SK-N-SH treated with all-trans-retinoic acid at 6 μM for 48 hours (cell line): ENCODE data around the gene LAMA5.

ENCODE experiments used
- ATAC-seq: fragments of 200-7000 bp; cut with Tn5 transposase; 3 replicates; pipeline ENCODE4 v1.9.1; 2020; ENCODE audit warnings: mild to moderate bottlenecking, moderate library complexity
- ARNTL ChIP-seq: fragments of 450-650 bp; formaldehyde crosslinking; IDR thresholded peaks from 2 replicates; pipeline ENCODE4 v1.5.0; 2020; ENCODE audit warnings: low read depth, mild to moderate bottlenecking, moderate library complexity, borderline replicate concordance
- BACH2 ChIP-seq: fragments of 250-450 bp; sonication (Bioruptor Pico); IDR thresholded peaks from 2 replicates; pipeline ENCODE4 v1.9.0; 2021; ENCODE audit warnings: mild to moderate bottlenecking, borderline replicate concordance
- ESRRG ChIP-seq: fragments of 250-450 bp; sonication (Bioruptor Pico); IDR thresholded peaks from 2 replicates; pipeline ENCODE4 v1.6.1; 2021; ENCODE audit warnings: mild to moderate bottlenecking
- ISL1 ChIP-seq: fragments of 250-450 bp; sonication (Bioruptor Pico); IDR thresholded peaks from 2 replicates; pipeline ENCODE4 v2.1.2; 2022; ENCODE audit warnings: mild to moderate bottlenecking, moderate library complexity
- OSR1 ChIP-seq: fragments of 250-450 bp; sonication (Bioruptor Pico); IDR thresholded peaks from 2 replicates; pipeline ENCODE4 v1.8.0; 2022; ENCODE audit warnings: moderate library complexity, mild to moderate bottlenecking, inconsistent platforms
- POU6F1 ChIP-seq: fragments of 250-450 bp; sonication (Bioruptor Pico); IDR thresholded peaks from 2 replicates; pipeline ENCODE4 v1.8.0; 2021; ENCODE audit warnings: low read depth, mild to moderate bottlenecking, moderate library complexity, borderline replicate concordance
- PPARA ChIP-seq: fragments of 250-450 bp; sonication (Bioruptor Pico); IDR thresholded peaks from 2 replicates; pipeline ENCODE4 v1.5.0; 2020; ENCODE audit warnings: mild to moderate bottlenecking, borderline replicate concordance
- RARB ChIP-seq: fragments of 250-450 bp; sonication (Bioruptor Pico); IDR thresholded peaks from 2 replicates; pipeline ENCODE4 v1.8.0; 2021; ENCODE audit warnings: mild to moderate bottlenecking, moderate library complexity
- SNAI2 ChIP-seq: fragments of 250-450 bp; sonication (Bioruptor Pico); IDR thresholded peaks from 2 replicates; pipeline ENCODE4 v1.5.0; 2020; ENCODE audit warnings: mild to moderate bottlenecking, moderate library complexity
- TCF4 ChIP-seq: fragments of 250-450 bp; sonication (Bioruptor Pico); IDR thresholded peaks from 2 replicates; pipeline ENCODE4 v1.8.0; 2021; ENCODE audit warnings: mild to moderate bottlenecking, moderate library complexity, borderline replicate concordance
- TOX ChIP-seq: fragments of 250-450 bp; sonication (Bioruptor Pico); IDR thresholded peaks from 2 replicates; pipeline ENCODE4 v1.8.0; 2021; ENCODE audit warnings: mild to moderate bottlenecking, moderate library complexity, borderline replicate concordance
- ZC3H10 ChIP-seq: fragments of 250-450 bp; sonication (Bioruptor Pico); IDR thresholded peaks from 2 replicates; pipeline ENCODE4 v1.5.1; 2021; ENCODE audit warnings: mild to moderate bottlenecking, moderate library complexity
- ZFP3 ChIP-seq: fragments of 250-450 bp; sonication (Bioruptor Pico); IDR thresholded peaks from 2 replicates; pipeline ENCODE4 v1.5.0; 2020; ENCODE audit warnings: mild to moderate bottlenecking, moderate library complexity
- ZNF565 ChIP-seq: fragments of 450-650 bp; formaldehyde crosslinking; conservative IDR thresholded peaks from 2 replicates; pipeline ENCODE4 v1.5.0; 2020; ENCODE audit warnings: low read depth, mild to moderate bottlenecking, moderate library complexity
- ZNF70 ChIP-seq: fragments of 450-650 bp; formaldehyde crosslinking; IDR thresholded peaks from 2 replicates; pipeline ENCODE4 v1.5.0; 2020; ENCODE audit warnings: mild to moderate bottlenecking, moderate library complexity
- ZNF8 ChIP-seq: fragments of 450-650 bp; formaldehyde crosslinking; IDR thresholded peaks from 2 replicates; pipeline ENCODE4 v1.5.0; 2020; ENCODE audit warnings: mild to moderate bottlenecking, moderate library complexity
- TF ChIP-seq, protein P1 (sequence below): fragments of 250-450 bp; sonication (Bioruptor Pico); IDR thresholded peaks from 2 replicates; pipeline ENCODE4 v1.5.1; 2020; ENCODE audit warnings: low read depth, mild to moderate bottlenecking, moderate library complexity
- TF ChIP-seq, protein P2 (sequence below): fragments of 250-450 bp; sonication (Bioruptor Pico); IDR thresholded peaks from 2 replicates; pipeline ENCODE4 v1.5.1; 2021; ENCODE audit warnings: mild to moderate bottlenecking, moderate library complexity
- TF ChIP-seq, protein P3 (sequence below): fragments of 250-450 bp; sonication (Bioruptor Pico); IDR thresholded peaks from 2 replicates; pipeline ENCODE4 v1.8.0; 2020; ENCODE audit warnings: mild to moderate bottlenecking, moderate library complexity, borderline replicate concordance

The LAMA5 gene

DNA sequence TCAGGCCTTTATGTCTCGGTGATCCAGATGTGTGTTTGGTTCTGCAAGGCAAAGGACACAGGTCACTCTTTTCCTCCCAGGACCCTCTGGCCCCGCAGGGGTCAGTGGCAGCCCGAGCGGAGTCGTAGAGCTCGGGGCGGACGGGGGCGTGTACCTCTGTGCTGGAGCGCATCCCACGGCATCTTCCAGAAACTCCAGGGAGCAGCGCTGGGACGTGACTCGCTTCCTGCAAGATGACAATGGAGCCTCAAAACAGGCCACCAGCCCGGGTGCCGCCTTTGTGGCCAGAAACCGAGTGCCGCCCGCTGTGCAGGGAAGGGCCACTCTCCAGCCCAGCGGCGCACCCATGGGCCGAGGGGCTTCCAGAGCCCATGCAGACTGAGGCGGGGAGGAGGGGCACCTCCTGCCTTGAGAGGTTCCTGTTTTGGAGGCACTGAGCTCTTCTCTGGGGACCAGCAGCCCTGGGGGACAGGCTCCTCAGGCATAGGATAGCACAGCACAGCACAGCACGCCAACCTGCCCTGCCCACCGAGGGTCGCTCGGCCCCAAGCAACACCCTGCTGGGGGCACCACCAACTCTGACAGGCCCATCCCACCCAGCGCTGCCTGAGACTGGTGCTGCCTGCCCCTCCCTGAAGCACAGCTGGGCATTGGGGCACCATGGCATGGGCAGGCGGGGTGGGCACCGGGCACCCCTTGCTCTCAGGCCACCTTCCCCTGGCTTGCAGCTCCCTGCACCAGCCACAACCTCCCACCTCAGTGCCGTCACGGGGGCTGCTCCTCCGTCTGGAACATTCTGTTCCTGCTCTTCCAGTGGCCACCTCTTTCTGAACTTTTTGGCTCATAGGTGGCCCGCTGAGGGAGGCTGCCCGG, 29.5 kb upstream of the LAMA5 start:
- TF ChIP-seq SNAI2 (CRISPR knock-in tag), result no peak
- TF ChIP-seq ZNF565 (CRISPR knock-in tag), result no peak
- TF ChIP-seq, protein P1, sequence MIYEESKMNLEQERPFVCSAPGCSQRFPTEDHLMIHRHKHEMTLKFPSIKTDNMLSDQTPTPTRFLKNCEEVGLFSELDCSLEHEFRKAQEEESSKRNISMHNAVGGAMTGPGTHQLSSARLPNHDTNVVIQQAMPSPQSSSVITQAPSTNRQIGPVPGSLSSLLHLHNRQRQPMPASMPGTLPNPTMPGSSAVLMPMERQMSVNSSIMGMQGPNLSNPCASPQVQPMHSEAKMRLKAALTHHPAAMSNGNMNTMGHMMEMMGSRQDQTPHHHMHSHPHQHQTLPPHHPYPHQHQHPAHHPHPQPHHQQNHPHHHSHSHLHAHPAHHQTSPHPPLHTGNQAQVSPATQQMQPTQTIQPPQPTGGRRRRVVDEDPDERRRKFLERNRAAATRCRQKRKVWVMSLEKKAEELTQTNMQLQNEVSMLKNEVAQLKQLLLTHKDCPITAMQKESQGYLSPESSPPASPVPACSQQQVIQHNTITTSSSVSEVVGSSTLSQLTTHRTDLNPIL, result no peak
- no peak for TF ChIP-seq PPARA (CRISPR knock-in tag)
- TF ChIP-seq BACH2 (CRISPR knock-in tag), result no peak
- TF ChIP-seq, protein P2, sequence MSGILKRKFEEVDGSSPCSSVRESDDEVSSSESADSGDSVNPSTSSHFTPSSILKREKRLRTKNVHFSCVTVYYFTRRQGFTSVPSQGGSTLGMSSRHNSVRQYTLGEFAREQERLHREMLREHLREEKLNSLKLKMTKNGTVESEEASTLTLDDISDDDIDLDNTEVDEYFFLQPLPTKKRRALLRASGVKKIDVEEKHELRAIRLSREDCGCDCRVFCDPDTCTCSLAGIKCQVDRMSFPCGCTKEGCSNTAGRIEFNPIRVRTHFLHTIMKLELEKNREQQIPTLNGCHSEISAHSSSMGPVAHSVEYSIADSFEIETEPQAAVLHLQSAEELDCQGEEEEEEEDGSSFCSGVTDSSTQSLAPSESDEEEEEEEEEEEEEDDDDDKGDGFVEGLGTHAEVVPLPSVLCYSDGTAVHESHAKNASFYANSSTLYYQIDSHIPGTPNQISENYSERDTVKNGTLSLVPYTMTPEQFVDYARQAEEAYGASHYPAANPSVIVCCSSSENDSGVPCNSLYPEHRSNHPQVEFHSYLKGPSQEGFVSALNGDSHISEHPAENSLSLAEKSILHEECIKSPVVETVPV, result no peak
- no peak for TF ChIP-seq RARB (CRISPR knock-in tag)
- TF ChIP-seq POU6F1 (CRISPR knock-in tag), result no peak
- TF ChIP-seq, protein P3, sequence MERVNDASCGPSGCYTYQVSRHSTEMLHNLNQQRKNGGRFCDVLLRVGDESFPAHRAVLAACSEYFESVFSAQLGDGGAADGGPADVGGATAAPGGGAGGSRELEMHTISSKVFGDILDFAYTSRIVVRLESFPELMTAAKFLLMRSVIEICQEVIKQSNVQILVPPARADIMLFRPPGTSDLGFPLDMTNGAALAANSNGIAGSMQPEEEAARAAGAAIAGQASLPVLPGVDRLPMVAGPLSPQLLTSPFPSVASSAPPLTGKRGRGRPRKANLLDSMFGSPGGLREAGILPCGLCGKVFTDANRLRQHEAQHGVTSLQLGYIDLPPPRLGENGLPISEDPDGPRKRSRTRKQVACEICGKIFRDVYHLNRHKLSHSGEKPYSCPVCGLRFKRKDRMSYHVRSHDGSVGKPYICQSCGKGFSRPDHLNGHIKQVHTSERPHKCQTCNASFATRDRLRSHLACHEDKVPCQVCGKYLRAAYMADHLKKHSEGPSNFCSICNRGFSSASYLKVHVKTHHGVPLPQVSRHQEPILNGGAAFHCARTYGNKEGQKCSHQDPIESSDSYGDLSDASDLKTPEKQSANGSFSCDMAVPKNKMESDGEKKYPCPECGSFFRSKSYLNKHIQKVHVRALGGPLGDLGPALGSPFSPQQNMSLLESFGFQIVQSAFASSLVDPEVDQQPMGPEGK (CRISPR knock-in tag), result no peak
- no peak for ATAC-seq

GRCh38 chr20:62395311-62396242, 28.5 kb upstream of the LAMA5 start:
- peak; percentile 47 for ATAC-seq
- TF ChIP-seq ISL1 (CRISPR knock-in tag), result no peak
- TF ChIP-seq, protein P2, result no peak
- TF ChIP-seq TOX, result no peak
- TF ChIP-seq RARB (CRISPR knock-in tag), result no peak
- no peak for TF ChIP-seq ZNF8 (CRISPR knock-in tag)
- TF ChIP-seq ARNTL, result no peak
- TF ChIP-seq BACH2 (CRISPR knock-in tag), result no peak
- TF ChIP-seq, all 23 proteins: peak for 0

- TF ChIP-seq ESRRG (CRISPR knock-in tag), result no peak
- no peak for TF ChIP-seq OSR1 (CRISPR knock-in tag)
- no peak for TF ChIP-seq TCF4 (CRISPR knock-in tag)
- TF ChIP-seq, protein P1, result no peak
- no peak for TF ChIP-seq ZNF70 (CRISPR knock-in tag)
- no peak for TF ChIP-seq SNAI2 (CRISPR knock-in tag)
- TF ChIP-seq POU6F1 (CRISPR knock-in tag), result no peak
- no peak for TF ChIP-seq ARNTL
- TF ChIP-seq ZC3H10, result no peak
- TF ChIP-seq ZFP3 (CRISPR knock-in tag), result no peak
- TF ChIP-seq, protein P2, result no peak
- no peak for TF ChIP-seq PPARA (CRISPR knock-in tag)
- TF ChIP-seq, all 23 proteins: peak for 0
- no peak for ATAC-seq
These were observed 27.4 kb upstream of the LAMA5 start for GRCh38 chr20:62394248-62395245.
